GM18951 (cell line): ENCODE data around the gene LIFR.

Experiments used
- POLR2A ChIP-seq: IDR thresholded peaks from 4 replicates; pipeline ENCODE4 v1.6.1; 2011; ENCODE audit warnings: mild to moderate bottlenecking; ENCODE audit not compliant: insufficient read length, insufficient read depth; ENCODE audit errors: extremely low read depth
- in situ Hi-C: fragments of 300-500 bp; cut with MboI; formaldehyde crosslinking; loops from one replicate; pipeline ENCODE4 v1.12.0; 2022; ENCODE audit warnings: low sequenced_read_pairs, mixed read lengths, inconsistent platforms; ENCODE audit not compliant: unreplicated experiment

The LIFR gene

DNA sequence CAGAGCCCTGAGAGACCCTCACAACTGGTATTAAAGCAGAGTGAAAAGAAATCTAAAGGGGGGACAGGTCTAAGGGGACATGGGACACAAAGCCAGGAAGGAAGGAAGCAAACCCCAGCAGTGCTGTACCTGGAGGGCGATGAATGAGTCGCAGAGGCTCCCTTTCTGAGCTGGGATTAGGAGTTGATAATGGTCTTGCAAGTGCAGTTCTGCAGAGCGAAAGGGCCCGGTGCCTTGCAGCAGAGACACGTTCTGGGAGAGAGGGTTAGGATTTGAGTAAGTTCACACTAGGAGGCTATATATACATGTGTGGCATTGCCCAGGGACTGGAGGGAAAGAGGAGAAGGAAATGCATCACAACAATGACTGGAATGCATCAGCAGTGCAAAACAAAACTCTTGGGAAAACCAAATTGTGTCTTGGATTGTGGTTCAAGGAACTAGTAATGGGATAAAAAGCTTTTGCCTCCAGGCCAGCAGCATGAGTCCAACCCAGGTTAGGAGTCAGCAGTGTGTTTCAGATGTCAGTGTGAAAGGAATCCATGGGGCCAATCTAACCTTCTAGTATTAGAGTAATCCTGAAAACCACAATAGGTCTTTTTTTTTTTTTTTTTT, 38.8 kb upstream of the LIFR start:
- TF ChIP-seq POLR2A: no peak
- in situ Hi-C loops: no loop called here

DNA sequence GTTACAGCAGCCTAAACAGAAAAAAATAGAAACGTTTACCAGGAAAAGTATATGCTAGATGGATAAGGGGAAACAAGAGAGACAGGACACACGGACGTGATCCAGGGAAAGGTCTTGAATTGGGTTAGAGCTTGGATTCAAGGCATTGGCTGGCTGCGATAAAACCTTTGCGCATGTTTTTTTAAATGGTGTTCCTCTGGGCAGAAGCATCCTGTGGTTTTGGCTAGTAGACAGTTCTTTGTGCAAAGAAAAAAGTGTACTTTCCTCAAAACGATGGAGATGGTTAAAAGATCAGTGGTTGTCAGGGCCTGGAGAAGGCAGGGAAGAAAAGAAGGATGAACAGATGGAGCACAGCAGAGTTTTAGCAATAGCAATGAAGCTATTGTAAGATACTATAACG, 37.5 kb upstream of the LIFR start:
- no peak for TF ChIP-seq POLR2A
- in situ Hi-C loops: no loop called here

- in situ Hi-C loops: no loop called here
- no peak for TF ChIP-seq POLR2A
These were observed 35.0 kb upstream of the LIFR start for GRCh38 chr5:38591523-38591849.

GRCh38 chr5:38590838-38591522, 34.5 kb upstream of the LIFR start:
- no peak for TF ChIP-seq POLR2A
- in situ Hi-C loops: no loop called here

GRCh38 chr5:38589629-38590028, 33.2 kb upstream of the LIFR start:
- TF ChIP-seq POLR2A: no peak
- in situ Hi-C loops: no loop called here

GRCh38 chr5:38585816-38586215, 29.4 kb upstream of the LIFR start:
- in situ Hi-C loops: no loop called here
- TF ChIP-seq POLR2A: no peak

- no peak for TF ChIP-seq POLR2A
- in situ Hi-C loops: no loop called here
These were observed 27.1 kb upstream of the LIFR start for GRCh38 chr5:38583500-38583899.

DNA sequence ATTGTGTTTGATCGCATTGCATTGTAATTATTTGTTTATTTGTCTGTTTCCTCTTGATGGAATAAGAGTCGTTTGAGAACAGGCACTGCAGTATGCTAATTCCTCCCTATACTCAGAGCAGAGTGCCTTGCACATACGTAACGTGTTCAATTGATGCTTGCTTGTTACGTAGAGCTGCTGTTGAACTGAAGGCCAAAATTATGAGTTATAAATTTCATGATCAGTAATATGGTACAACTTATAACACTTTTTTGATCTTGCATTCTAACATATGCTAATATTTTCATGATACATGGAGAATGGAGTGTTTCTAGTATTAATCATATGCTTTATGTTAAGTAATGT, 26.5 kb upstream of the LIFR start:
- in situ Hi-C loops: no loop called here
- TF ChIP-seq POLR2A: no peak

- in situ Hi-C loops: no loop called here
These were observed 26.0 kb upstream of the LIFR start for GRCh38 chr5:38582293-38582974.

GRCh38 chr5:38581597-38581996, 25.2 kb upstream of the LIFR start:
- no peak for TF ChIP-seq POLR2A
- in situ Hi-C loops: no loop called here

More at GRCh38 chr5:38582293-38582974, 26.0 kb upstream of the LIFR start:
- TF ChIP-seq POLR2A: no peak

DNA sequence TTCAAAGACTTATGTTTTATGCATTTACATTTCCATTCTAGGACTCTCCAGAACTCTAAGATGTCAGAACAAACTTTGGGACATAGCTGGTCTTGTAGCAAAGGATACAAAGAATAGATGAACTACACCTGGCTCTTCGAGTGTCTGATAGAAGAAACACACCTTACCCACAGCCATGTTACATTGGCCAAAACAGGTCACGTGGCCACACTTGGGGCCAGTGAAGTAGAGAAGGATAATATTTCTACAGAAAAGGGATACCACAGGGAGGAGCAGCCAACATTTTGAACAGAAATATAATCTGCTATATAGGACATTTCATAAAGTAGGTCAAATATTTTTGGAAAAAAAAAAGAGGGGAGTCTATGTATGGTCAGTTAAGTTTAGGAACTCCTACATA, 22.7 kb upstream of the LIFR start:
- TF ChIP-seq POLR2A: no peak
- in situ Hi-C loops: no loop called here

- in situ Hi-C loops: no loop called here
- TF ChIP-seq POLR2A: no peak
These were observed 20.7 kb upstream of the LIFR start for GRCh38 chr5:38576961-38577684.

GRCh38 chr5:38576442-38576841, 20.0 kb upstream of the LIFR start:
- in situ Hi-C loops: no loop called here
- TF ChIP-seq POLR2A: no peak
